WI38 (cell line): ENCODE measurements around the gene LCN2.
A peak's percentile ranks its signal among the peaks of the same experiment; 100 is the strongest.
"Not testable (repeated sequence)": the region's sequence is repeated elsewhere in the genome, so short reads cannot be mapped to it uniquely, and the experiment has no call there.

Source experiments
- H3K4me3 ChIP-seq: 2 replicates; pipeline ENCODE4 v1.5.1; 2011; ENCODE audit warnings: low read depth, mild to moderate bottlenecking, control low read depth, low read length
- CTCF ChIP-seq: IDR thresholded peaks from 2 replicates; pipeline ENCODE4 v1.5.1; 2012; ENCODE audit warnings: low read depth, mild to moderate bottlenecking, control low read depth, low read length

LCN2 gene

GRCh38 chr9:128181480-128181879, 32.2 kb downstream of the LCN2 start:
- TF ChIP-seq CTCF, result peak; percentile 30; the same call in 1 of the 2 replicates
- not testable (repeated sequence) for H3K4me3 ChIP-seq

- no peak for TF ChIP-seq CTCF
- no peak overlapping the region for H3K4me3 ChIP-seq
Observed at GRCh38 chr9:128182893-128183588, 33.8 kb downstream of the LCN2 start.

GRCh38 chr9:128185979-128186965, 37.0 kb downstream of the LCN2 start:
- H3K4me3 ChIP-seq, result no peak overlapping the region
- TF ChIP-seq CTCF, result no peak

GRCh38 chr9:128187361-128187760, 38.1 kb downstream of the LCN2 start:
- H3K4me3 ChIP-seq, result no peak overlapping the region
- no peak for TF ChIP-seq CTCF

- no peak for TF ChIP-seq CTCF
- H3K4me3 ChIP-seq, result no peak overlapping the region
Observed at GRCh38 chr9:128188209-128188608, 39.0 kb downstream of the LCN2 start.

- no peak overlapping the region for H3K4me3 ChIP-seq
Observed at GRCh38 chr9:128190013-128190412, 40.8 kb downstream of the LCN2 start.

More at GRCh38 chr9:128190013-128190412, 40.8 kb downstream of the LCN2 start:
- TF ChIP-seq CTCF, result no peak
